CD14-positive monocyte (primary cell): ENCODE measurements around the gene PARP8. TPM values are rescaled to one million over a fixed set of nuclear protein-coding genes. Genes with fewer than 3 reads are reported as not detected.

ENCODE experiments used
- DNase-seq, 3 donors: peaks; one replicate each; pipeline ENCODE4 v3.0.0-alpha.2; 2011 to 2022
- H2AFZ ChIP-seq: 2 replicates; pipeline ENCODE4 v1.6.0; 2012; ENCODE audit warnings: mild to moderate bottlenecking, low read depth, low read length, inconsistent platforms; ENCODE audit not compliant: insufficient read depth, poor library complexity, severe bottlenecking
- H3K27ac ChIP-seq, 2 donors: 1 replicate in 1 of 2; 2 replicates in 1 of 2; pipeline ENCODE4 v1.5.1; 2012 to 2013; ENCODE audit warnings: low read length in 2 of 2, control low read depth in 1 of 2, inconsistent platforms in 1 of 2, low read depth in 1 of 2, mild to moderate bottlenecking in 1 of 2
- H3K27me3 ChIP-seq, 2 donors: one replicate each; pipeline versions ENCODE4 v1.6.0 to v1.6.1; 2011 to 2013; ENCODE audit warnings: low read length in 2 of 2; ENCODE audit not compliant: control insufficient read depth in 2 of 2, insufficient read depth in 2 of 2
- H3K36me3 ChIP-seq, 2 donors: replicated peaks in 1 of 2; 1 replicate in 1 of 2; 2 replicates in 1 of 2; pipeline versions ENCODE4 v1.5.1 to v1.6.1; 2012 to 2013; ENCODE audit warnings: low read length in 2 of 2, control low read depth in 1 of 2, inconsistent platforms in 1 of 2, mild to moderate bottlenecking in 1 of 2; ENCODE audit not compliant: insufficient read depth in 2 of 2, control insufficient read depth in 1 of 2
- H3K4me1 ChIP-seq, 2 donors: 1 replicate in 1 of 2; 2 replicates in 1 of 2; pipeline versions ENCODE4 v1.5.1 to v1.6.1; 2012 to 2013; ENCODE audit warnings: low read length in 2 of 2, control low read depth in 1 of 2, inconsistent platforms in 1 of 2, mild to moderate bottlenecking in 1 of 2, moderate library complexity in 1 of 2; ENCODE audit not compliant: insufficient read depth in 2 of 2, control insufficient read depth in 1 of 2
- H3K4me2 ChIP-seq: replicated peaks from 2 replicates; pipeline ENCODE3; 2012; ENCODE audit warnings: low read length, moderate library complexity, mild to moderate bottlenecking; ENCODE audit not compliant: poor library complexity, severe bottlenecking; ENCODE audit errors: extremely low read depth
- H3K4me3 ChIP-seq, 3 experiments: fragments of 200-600 bp in 1 of 3; sonication (generic) in 1 of 3; replicated peaks in 1 of 3; 1 replicate in 2 of 3; 2 replicates in 1 of 3; pipeline ENCODE4 v1.5.1; 2011 to 2013; ENCODE audit warnings: low read length in 3 of 3, mild to moderate bottlenecking in 3 of 3, control low read depth in 2 of 3, low read depth in 2 of 3, inconsistent platforms in 1 of 3, moderate library complexity in 1 of 3
- H3K79me2 ChIP-seq: 2 replicates; pipeline ENCODE4 v1.6.0; 2012; ENCODE audit warnings: mild to moderate bottlenecking, control low read depth, inconsistent platforms, low read length, moderate library complexity; ENCODE audit not compliant: insufficient read depth
- H3K9ac ChIP-seq: 2 replicates; pipeline ENCODE4 v1.6.0; 2017; ENCODE audit warnings: low read length, mild to moderate bottlenecking; ENCODE audit not compliant: insufficient read depth, poor library complexity, severe bottlenecking
- H3K9me3 ChIP-seq, 2 donors: replicated peaks in 1 of 2; 1 replicate in 1 of 2; 2 replicates in 1 of 2; pipeline versions ENCODE4 v1.5.1 to v1.6.1; 2012 to 2013; ENCODE audit warnings: low read length in 2 of 2, control low read depth in 1 of 2; ENCODE audit not compliant: control insufficient read depth in 1 of 2, insufficient read depth in 1 of 2
- H4K20me1 ChIP-seq: 2 replicates; pipeline ENCODE4 v1.6.0; 2012; ENCODE audit warnings: mild to moderate bottlenecking, low read length, control low read depth, moderate library complexity; ENCODE audit not compliant: insufficient read depth
- H3K27ac Mint-ChIP-seq, 7 donors: one replicate each; pipeline ENCODE4 v1.8.0; 2020; ENCODE audit warnings: mild to moderate bottlenecking in 7 of 7, mixed read lengths in 7 of 7, moderate library complexity in 6 of 7, inconsistent platforms in 2 of 7
- H3K27me3 Mint-ChIP-seq, 3 donors: one replicate each; pipeline ENCODE4 v1.8.0; 2021 to 2022; ENCODE audit warnings: low read depth in 3 of 3, mild to moderate bottlenecking in 3 of 3, mixed read lengths in 3 of 3, moderate library complexity in 3 of 3, inconsistent platforms in 1 of 3
- H3K36me3 Mint-ChIP-seq, 2 donors: one replicate each; pipeline ENCODE4 v1.8.0; 2020; ENCODE audit warnings: mixed read lengths in 2 of 2, inconsistent platforms in 1 of 2, mild to moderate bottlenecking in 1 of 2
- H3K4me1 Mint-ChIP-seq: one replicate; pipeline ENCODE4 v1.8.0; 2020; ENCODE audit warnings: mild to moderate bottlenecking, mixed read lengths
- H3K4me3 Mint-ChIP-seq, 2 donors: one replicate each; pipeline ENCODE4 v1.8.0; 2020; ENCODE audit warnings: mild to moderate bottlenecking in 2 of 2, mixed read lengths in 2 of 2, moderate library complexity in 1 of 2
- H3K9me3 Mint-ChIP-seq, 7 donors: one replicate each; pipeline ENCODE4 v1.8.0; 2020 to 2022; ENCODE audit warnings: mixed read lengths in 7 of 7, mild to moderate bottlenecking in 6 of 7, moderate library complexity in 6 of 7, inconsistent platforms in 2 of 7
- WGBS: methylation state at CpG from one replicate; pipeline ENCODE4 v1.1.5; 2013; ENCODE audit warnings: missing lambda C conversion rate; ENCODE audit not compliant: insufficient coverage; 5-methylcytosine and 5-hydroxymethylcytosine counted together
- intact Hi-C, 2 donors: fragments of 100-400 bp; cut with micrococcal nuclease; formaldehyde crosslinking; loops; one replicate each; pipeline versions ENCODE4 v1.15.0 to v1.15.1; 2023
- polyA plus RNA-seq, 3 donors: library from polyadenylated mRNA; depleted of rRNA in 1 of 3; unstranded in 2 of 3; stranded (reverse) in 1 of 3; fragments of 300-500 nt in 2 of 3; fragments of >200 nt in 1 of 3; fragmentation: Illumina TruSeq in 2 of 3; gene quantifications; 1 replicate in 2 of 3; 2 replicates in 1 of 3; pipeline ENCODE4 v1.2.3, GENCODE V29; 2012 to 2021
- TF ChIP-seq, protein P1 (sequence below): fragments of 200-600 bp; IDR thresholded peaks from one replicate; pipeline ENCODE4 v1.8.0; 2022; ENCODE audit warnings: antibody characterized with exemption, mild to moderate bottlenecking

Gene PARP8
- polyA plus RNA-seq, 3 donors, result 27.5 to 170 (median 40.6) TPM

DNA sequence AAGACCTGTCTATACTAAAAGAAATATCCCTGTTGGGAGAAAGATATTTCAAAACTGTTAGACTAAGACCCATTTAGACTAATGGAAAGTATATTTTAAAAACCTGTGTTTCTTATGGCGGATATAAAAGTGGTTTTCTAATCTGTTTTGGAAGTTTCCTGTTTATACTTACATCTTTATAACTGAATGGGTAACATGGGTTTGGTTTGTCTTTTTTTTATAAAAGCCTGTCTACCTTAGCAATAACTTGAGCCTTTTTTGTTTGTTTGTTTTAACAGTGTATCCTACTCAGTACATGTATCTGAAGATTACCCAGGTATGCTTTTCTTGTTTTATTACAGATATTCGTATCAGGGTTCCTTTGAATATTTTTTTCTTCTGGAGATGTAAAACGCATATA is 83.4 kb downstream of the PARP8 start:
- H3K27me3 Mint-ChIP-seq, result no peaks in the 10 kb centered on the region
- H4K20me1 ChIP-seq, result peaks cover 73% of the 10 kb centered on the region
- no peaks in the 10 kb centered on the region for H3K9me3 ChIP-seq
- peaks cover 4 to 13% of the 10 kb centered on the region in 2 donors for H3K4me1 ChIP-seq
- H3K36me3 Mint-ChIP-seq, result peaks cover 12 to 17% of the 10 kb centered on the region in 2 donors
- H3K9ac ChIP-seq, result no peak overlapping the region
- peaks cover 0 to 4% of the 10 kb centered on the region in 2 donors for H3K36me3 ChIP-seq
- H3K9me3 Mint-ChIP-seq, result peaks cover 0 to 2% (median 0%) of the 10 kb centered on the region in 7 donors
- H3K4me2 ChIP-seq, result no peak overlapping the region
- H2AFZ ChIP-seq, result no peak overlapping the region
- H3K4me3 Mint-ChIP-seq, result no peak overlapping the region
- no peaks in the 10 kb centered on the region for H3K27me3 ChIP-seq
- intact Hi-C loops, result loop anchor here in 1 of 2 donors (5.0 kb wide), 1 partner anchor 83 kb away; the partner anchor contains the start of gene PARP8
- no peak overlapping the region for H3K27ac ChIP-seq
- peaks cover 22% of the 10 kb centered on the region for H3K4me1 Mint-ChIP-seq
- TF ChIP-seq, protein P1, sequence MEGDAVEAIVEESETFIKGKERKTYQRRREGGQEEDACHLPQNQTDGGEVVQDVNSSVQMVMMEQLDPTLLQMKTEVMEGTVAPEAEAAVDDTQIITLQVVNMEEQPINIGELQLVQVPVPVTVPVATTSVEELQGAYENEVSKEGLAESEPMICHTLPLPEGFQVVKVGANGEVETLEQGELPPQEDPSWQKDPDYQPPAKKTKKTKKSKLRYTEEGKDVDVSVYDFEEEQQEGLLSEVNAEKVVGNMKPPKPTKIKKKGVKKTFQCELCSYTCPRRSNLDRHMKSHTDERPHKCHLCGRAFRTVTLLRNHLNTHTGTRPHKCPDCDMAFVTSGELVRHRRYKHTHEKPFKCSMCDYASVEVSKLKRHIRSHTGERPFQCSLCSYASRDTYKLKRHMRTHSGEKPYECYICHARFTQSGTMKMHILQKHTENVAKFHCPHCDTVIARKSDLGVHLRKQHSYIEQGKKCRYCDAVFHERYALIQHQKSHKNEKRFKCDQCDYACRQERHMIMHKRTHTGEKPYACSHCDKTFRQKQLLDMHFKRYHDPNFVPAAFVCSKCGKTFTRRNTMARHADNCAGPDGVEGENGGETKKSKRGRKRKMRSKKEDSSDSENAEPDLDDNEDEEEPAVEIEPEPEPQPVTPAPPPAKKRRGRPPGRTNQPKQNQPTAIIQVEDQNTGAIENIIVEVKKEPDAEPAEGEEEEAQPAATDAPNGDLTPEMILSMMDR, result no peak
- peaks cover 90% of the 10 kb centered on the region for H3K79me2 ChIP-seq
- no CpG with 5 or more reads among the region's 3 CpGs for WGBS
- H3K4me3 ChIP-seq, result no peak overlapping the region
- DNase-seq, result no peak
- H3K27ac Mint-ChIP-seq, result no peak overlapping the region

DNA sequence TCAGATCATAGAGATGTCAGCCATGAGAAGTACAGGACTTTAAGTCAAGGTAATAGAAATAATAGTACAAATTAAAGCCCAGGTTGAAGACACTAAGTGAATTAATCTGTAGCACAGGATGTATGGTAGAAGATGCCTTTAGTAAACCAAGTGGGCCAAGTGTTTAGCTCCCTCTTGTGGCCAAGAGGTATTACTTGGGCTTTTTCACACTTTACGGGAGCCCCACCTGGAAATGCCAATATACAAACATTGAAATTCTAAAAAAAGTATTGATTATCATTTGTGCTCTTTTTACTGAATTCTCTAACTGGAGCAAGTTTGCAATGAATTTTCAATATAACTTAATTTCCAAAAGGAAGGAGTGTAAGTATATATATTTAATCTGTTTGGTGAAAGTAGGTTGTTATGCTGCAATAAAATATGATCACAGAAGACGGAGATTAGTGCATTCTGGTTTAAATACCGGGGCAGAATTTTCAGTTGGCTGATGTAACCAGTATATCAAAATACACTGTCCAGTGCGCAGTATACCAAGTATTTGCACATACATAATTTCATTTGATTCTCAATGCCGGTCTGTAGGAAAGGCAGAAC is 84.7 kb downstream of the PARP8 start:
- no peaks in the 10 kb centered on the region for H3K9me3 ChIP-seq
- TF ChIP-seq, protein P1, result peak; percentile 90
- Mint-ChIP-seq H3K27me3 (no peaks in the 10 kb centered on the region), H3K4me3 (no peak overlapping the region), H3K36me3 (peaks cover 11 to 22% of the 10 kb centered on the region in 2 donors), H3K4me1 (peaks cover 25% of the 10 kb centered on the region), H3K27ac (no peak overlapping the region), H3K9me3 (peaks cover 0 to 2% (median 0%) of the 10 kb centered on the region in 7 donors)
- peak; percentile 35 to 64 (median 63) for DNase-seq
- H3K27ac ChIP-seq, result no peak overlapping the region
- H3K4me2 ChIP-seq, result no peak overlapping the region
- H3K4me3 ChIP-seq, result no peak overlapping the region
- intact Hi-C loops, result no loop called here
- peaks cover 4 to 10% of the 10 kb centered on the region in 2 donors for H3K4me1 ChIP-seq
- no CpG with 5 or more reads among the region's 5 CpGs for WGBS
- peaks cover 0 to 4% of the 10 kb centered on the region in 2 donors for H3K36me3 ChIP-seq
- peaks cover 61% of the 10 kb centered on the region for H4K20me1 ChIP-seq
- H2AFZ ChIP-seq, result no peak overlapping the region
- H3K9ac ChIP-seq, result no peak overlapping the region
- H3K79me2 ChIP-seq, result peaks cover 78% of the 10 kb centered on the region
- no peaks in the 10 kb centered on the region for H3K27me3 ChIP-seq
